ENCODE measurements around the gene P2RY2. TPM values are rescaled to one million over a fixed set of nuclear protein-coding genes. Genes with fewer than 3 reads are reported as not detected.

Gene P2RY2
- total RNA-seq, 1 donor from 2014 or later = 0.45 TPM

- Histone ChIP-seq H3K9ac (no peak overlapping the region), H3F3A (ENCODE audit: low read depth) (peaks cover 9% of the 10 kb centered on the region), H2AFZ (replicated peaks) (peak overlapping the region; percentile 96), H3K27me3 (peaks cover 49% of the 10 kb centered on the region), H3K4me2 (peak overlapping the region; percentile 79), H3K36me3 (no peaks in the 10 kb centered on the region), H3K4me3 (peak overlapping the region; percentile 58), H3K9me3 (ENCODE audit: low read depth) (no peaks in the 10 kb centered on the region), H3K4me1 (peaks cover 22% of the 10 kb centered on the region), H4K20me1 (ENCODE audit: low read depth) (no peaks in the 10 kb centered on the region), H3K79me2 (ENCODE audit: low read depth) (no peaks in the 10 kb centered on the region), H3K27ac (no peak overlapping the region)
- H3K4me3 Mint-ChIP-seq = peak overlapping the region; percentile 83
- peaks cover 24% of the 10 kb centered on the region for H3K27me3 Mint-ChIP-seq (ENCODE audit: insufficient read depth, low read depth)
- TF ChIP-seq EZH2phosphoT487 (IDR thresholded peaks at IDR 0.05) (no peak), CTCF (IDR thresholded peaks at IDR 0.05) (no peak), EZH2 (IDR thresholded peaks at IDR 0.05) (no peak)
- H3K4me1 Mint-ChIP-seq = peaks cover 21% of the 10 kb centered on the region
- H3K36me3 Mint-ChIP-seq = no peaks in the 10 kb centered on the region
- H3K27ac Mint-ChIP-seq = no peak overlapping the region
- DNase-seq (ENCODE audit: low spot score) = no peak
- no peaks in the 10 kb centered on the region for H3K9me3 Mint-ChIP-seq
Measured at GRCh38 chr11:73217810-73218105, 323 bp upstream of the P2RY2 start.

GRCh38 chr11:73218830-73219215 is 742 bp downstream of the P2RY2 start:
- peak overlapping the region; percentile 79 for H3K4me2 ChIP-seq
- Mint-ChIP-seq H3K27ac (no peak overlapping the region), H3K9me3 (no peaks in the 10 kb centered on the region), H3K27me3 (ENCODE audit: insufficient read depth, low read depth) (peaks cover 27% of the 10 kb centered on the region), H3K36me3 (no peaks in the 10 kb centered on the region), H3K4me1 (peaks cover 10% of the 10 kb centered on the region), H3K4me3 (peak overlapping the region; percentile 81)
- no peaks in the 10 kb centered on the region for H3K9me3 ChIP-seq (ENCODE audit: low read depth)
- no peaks in the 10 kb centered on the region for H3K79me2 ChIP-seq (ENCODE audit: low read depth)
- peak overlapping the region; percentile 58 for H3K4me3 ChIP-seq
- no peak overlapping the region for H3K27ac ChIP-seq
- H3F3A ChIP-seq (ENCODE audit: low read depth) = peaks cover 9% of the 10 kb centered on the region
- peaks cover 49% of the 10 kb centered on the region for H3K27me3 ChIP-seq
- no peaks in the 10 kb centered on the region for H4K20me1 ChIP-seq (ENCODE audit: low read depth)
- TF ChIP-seq CTCF (IDR thresholded peaks at IDR 0.05) = no peak
- TF ChIP-seq EZH2 (IDR thresholded peaks at IDR 0.05) = no peak
- TF ChIP-seq EZH2phosphoT487 (IDR thresholded peaks at IDR 0.05) = no peak
- no peak overlapping the region for H3K9ac ChIP-seq
- no peaks in the 10 kb centered on the region for H3K36me3 ChIP-seq
- peak; percentile 53 for DNase-seq (ENCODE audit: low spot score)
- H3K4me1 ChIP-seq = peaks cover 12% of the 10 kb centered on the region
- peak overlapping the region; percentile 96 for H2AFZ ChIP-seq (replicated peaks)

GRCh38 chr11:73219396-73220285 is 1.6 kb downstream of the P2RY2 start:
- Mint-ChIP-seq H3K36me3 (no peaks in the 10 kb centered on the region), H3K9me3 (no peaks in the 10 kb centered on the region), H3K27me3 (ENCODE audit: insufficient read depth, low read depth) (peaks cover 29% of the 10 kb centered on the region), H3K4me1 (peaks cover 10% of the 10 kb centered on the region), H3K27ac (no peak overlapping the region), H3K4me3 (peak overlapping the region; percentile 81)
- H3K9me3 ChIP-seq (ENCODE audit: low read depth) = no peaks in the 10 kb centered on the region
- peaks cover 49% of the 10 kb centered on the region for H3K27me3 ChIP-seq
- H3K4me1 ChIP-seq = peaks cover 11% of the 10 kb centered on the region
- TF ChIP-seq EZH2 (IDR thresholded peaks at IDR 0.05) (no peak), CTCF (IDR thresholded peaks at IDR 0.05) (no peak), EZH2phosphoT487 (IDR thresholded peaks at IDR 0.05) (no peak)
- H3K27ac ChIP-seq = no peak overlapping the region
- H3F3A ChIP-seq (ENCODE audit: low read depth) = peaks cover 9% of the 10 kb centered on the region
- no peak overlapping the region for H3K9ac ChIP-seq
- DNase-seq (ENCODE audit: low spot score) = peak; percentile 1
- no peak overlapping the region for H3K4me2 ChIP-seq
- H4K20me1 ChIP-seq (ENCODE audit: low read depth) = no peaks in the 10 kb centered on the region
- no peak overlapping the region for H2AFZ ChIP-seq (replicated peaks)
- H3K36me3 ChIP-seq = no peaks in the 10 kb centered on the region
- H3K4me3 ChIP-seq = no peak overlapping the region
- no peaks in the 10 kb centered on the region for H3K79me2 ChIP-seq (ENCODE audit: low read depth)

All from neural progenitor cell (in vitro differentiated cells).